Fibroblast of skin of back (primary cell): ENCODE data around the gene NYNRIN.
"Not testable (repeated sequence)": the region's sequence is repeated elsewhere in the genome, so short reads cannot be mapped to it uniquely, and the experiment has no call there.

Experiments
- DNase-seq: peaks from one replicate; pipeline ENCODE4 v3.0.0-alpha.2; 2013

The NYNRIN gene

GRCh38 chr14:24369907-24370687, 28.7 kb upstream of the NYNRIN start:
- DNase-seq = no peak

- DNase-seq = no peak
Measured at GRCh38 chr14:24370748-24371147, 28.1 kb upstream of the NYNRIN start.

GRCh38 chr14:24371605-24372004, 27.2 kb upstream of the NYNRIN start:
- DNase-seq = not testable (repeated sequence)

- DNase-seq = peak; percentile 82
Measured at GRCh38 chr14:24372701-24373416, 25.9 kb upstream of the NYNRIN start.

- DNase-seq = no peak
Measured at GRCh38 chr14:24376448-24377070, 22.2 kb upstream of the NYNRIN start.

GRCh38 chr14:24377126-24377525, 21.7 kb upstream of the NYNRIN start:
- DNase-seq = no peak

GRCh38 chr14:24377657-24378056, 21.1 kb upstream of the NYNRIN start:
- DNase-seq = no peak

- DNase-seq = no peak
Measured at GRCh38 chr14:24378327-24378726, 20.5 kb upstream of the NYNRIN start.

GRCh38 chr14:24378981-24379906, 19.6 kb upstream of the NYNRIN start:
- no peak for DNase-seq

- no peak for DNase-seq
Measured at GRCh38 chr14:24379907-24380730, 18.7 kb upstream of the NYNRIN start.

GRCh38 chr14:24381363-24382063, 17.3 kb upstream of the NYNRIN start:
- no peak for DNase-seq

GRCh38 chr14:24382064-24382371, 16.8 kb upstream of the NYNRIN start:
- DNase-seq = no peak

GRCh38 chr14:24384169-24384568, 14.6 kb upstream of the NYNRIN start:
- no peak for DNase-seq

- no peak for DNase-seq
Measured at GRCh38 chr14:24385524-24385923, 13.3 kb upstream of the NYNRIN start.

- no peak for DNase-seq
Measured at GRCh38 chr14:24387009-24387345, 11.8 kb upstream of the NYNRIN start.

- DNase-seq = not testable (repeated sequence)
Measured at GRCh38 chr14:24387579-24387978, 11.2 kb upstream of the NYNRIN start.

- no peak for DNase-seq
Measured at GRCh38 chr14:24388474-24389179, 10.2 kb upstream of the NYNRIN start.

GRCh38 chr14:24389226-24389848, 9.5 kb upstream of the NYNRIN start:
- DNase-seq = peak; percentile 29

GRCh38 chr14:24390701-24391468, 7.9 kb upstream of the NYNRIN start:
- DNase-seq = no peak
